Loucy (cell line): Measurements from ENCODE around the gene ITPKB.
"Not testable (repeated sequence)": the region's sequence is repeated elsewhere in the genome, so short reads cannot be mapped to it uniquely, and the experiment has no call there.

Source experiments
- H2AFZ ChIP-seq: fragments of 200-600 bp; sonication (generic); 2 replicates; pipeline ENCODE4 v1.6.0; 2016; ENCODE audit warnings: antibody characterized with exemption, mild to moderate bottlenecking, low read length, moderate library complexity
- H3F3A ChIP-seq: fragments of 200-600 bp; 2 replicates; pipeline ENCODE4 v1.6.0; 2016; ENCODE audit warnings: antibody characterized with exemption, low read depth, mild to moderate bottlenecking
- H3K27me3 ChIP-seq: fragments of 200-600 bp; sonication (generic); 2 replicates; pipeline ENCODE4 v1.6.1; 2014; ENCODE audit warnings: low read length, mild to moderate bottlenecking; ENCODE audit not compliant: insufficient read depth, poor library complexity, severe bottlenecking
- H3K36me3 ChIP-seq: fragments of 200-600 bp; sonication (generic); 2 replicates; pipeline ENCODE4 v1.6.1; 2016; ENCODE audit warnings: low read length; ENCODE audit not compliant: insufficient read depth
- H3K4me1 ChIP-seq: fragments of 200-600 bp; sonication (generic); 2 replicates; pipeline ENCODE4 v1.5.1; 2014; ENCODE audit warnings: low read length, mild to moderate bottlenecking; ENCODE audit not compliant: insufficient read depth, poor library complexity, severe bottlenecking
- H3K4me2 ChIP-seq: fragments of 200-600 bp; sonication (generic); 2 replicates; pipeline ENCODE4 v1.6.0; 2014; ENCODE audit warnings: antibody characterized with exemption, low read length, low read depth, mild to moderate bottlenecking; ENCODE audit not compliant: poor library complexity, severe bottlenecking
- H3K4me3 ChIP-seq: fragments of 200-600 bp; sonication (generic); 2 replicates; pipeline ENCODE4 v1.5.1; 2014; ENCODE audit warnings: low read length, mild to moderate bottlenecking, mixed read lengths; ENCODE audit not compliant: poor library complexity, severe bottlenecking
- H3K79me2 ChIP-seq: fragments of 200-600 bp; sonication (generic); 2 replicates; pipeline ENCODE4 v1.6.1; 2014; ENCODE audit warnings: low read length; ENCODE audit not compliant: insufficient read depth
- H3K9ac ChIP-seq: fragments of 200-600 bp; sonication (generic); 2 replicates; pipeline ENCODE4 v1.6.0; 2014; ENCODE audit warnings: mild to moderate bottlenecking, low read depth, low read length, moderate library complexity; ENCODE audit not compliant: poor library complexity, severe bottlenecking
- H3K9me2 ChIP-seq: fragments of 200-600 bp; sonication (generic); replicated peaks from 2 replicates; pipeline ENCODE4 v1.6.1; 2016; ENCODE audit warnings: low read depth, low read length, mixed read lengths
- H3K9me3 ChIP-seq: fragments of 200-600 bp; sonication (generic); 2 replicates; pipeline ENCODE4 v1.6.1; 2014; ENCODE audit warnings: mild to moderate bottlenecking, antibody characterized with exemption, low read length, low read depth; ENCODE audit not compliant: insufficient read depth
- H4K20me1 ChIP-seq: fragments of 200-600 bp; sonication (generic); 2 replicates; pipeline ENCODE4 v1.6.0; 2014; ENCODE audit warnings: antibody characterized with exemption, low read length, mild to moderate bottlenecking; ENCODE audit not compliant: insufficient read depth, poor library complexity, severe bottlenecking
- CTCF ChIP-seq: fragments of 200-600 bp; sonication (generic); conservative IDR thresholded peaks from 2 replicates; pipeline ENCODE4 v1.5.1; 2014; ENCODE audit warnings: mild to moderate bottlenecking, antibody characterized with exemption, low read length
- EZH2phosphoT487 ChIP-seq: fragments of 200-600 bp; IDR thresholded peaks from 2 replicates; pipeline ENCODE4 v1.6.1; 2018; ENCODE audit warnings: antibody characterized with exemption, mild to moderate bottlenecking, moderate library complexity, borderline replicate concordance

ITPKB gene

GRCh38 chr1:226722240-226722900 is 16.7 kb downstream of the ITPKB start:
- H3K27me3 ChIP-seq, result no peaks in the 10 kb centered on the region
- peaks cover 98% of the 10 kb centered on the region for H3K79me2 ChIP-seq
- peaks cover 55% of the 10 kb centered on the region for H4K20me1 ChIP-seq
- TF ChIP-seq EZH2phosphoT487, result no peak
- no peak for TF ChIP-seq CTCF
- peaks cover 62% of the 10 kb centered on the region for H3K4me1 ChIP-seq
- no peaks in the 10 kb centered on the region for H3K9me3 ChIP-seq
- no peak overlapping the region for H3K4me3 ChIP-seq
- H2AFZ ChIP-seq, result no peak overlapping the region
- H3F3A ChIP-seq, result 0 out of 2 replicates have a peak, but pooled peaks cover 4% of the 10 kb centered on the region
- H3K36me3 ChIP-seq, result peaks cover 35% of the 10 kb centered on the region; the same call in 1 of the 2 replicates
- H3K9me2 ChIP-seq, result no peaks in the 10 kb centered on the region
- H3K9ac ChIP-seq, result peak overlapping the region; percentile 58
- H3K4me2 ChIP-seq, result peak overlapping the region; percentile 78

GRCh38 chr1:226720574-226720973 is 18.5 kb downstream of the ITPKB start:
- not testable (repeated sequence) for H3K27me3 ChIP-seq, H3K9ac ChIP-seq, H2AFZ ChIP-seq, H3K4me3 ChIP-seq, H3K9me3 ChIP-seq, H3F3A ChIP-seq, H3K9me2 ChIP-seq
- peaks cover 32% of the 10 kb centered on the region; the same call in 1 of the 2 replicates for H3K36me3 ChIP-seq
- peaks cover 49% of the 10 kb centered on the region for H3K4me1 ChIP-seq
- peaks cover 42% of the 10 kb centered on the region for H4K20me1 ChIP-seq
- peaks cover 98% of the 10 kb centered on the region for H3K79me2 ChIP-seq
- peak overlapping the region; percentile 48 for H3K4me2 ChIP-seq

- no peaks in the 10 kb centered on the region for H3K9me3 ChIP-seq
- peaks cover 34% of the 10 kb centered on the region for H4K20me1 ChIP-seq
- no peak for TF ChIP-seq EZH2phosphoT487
- no peak for TF ChIP-seq CTCF
- peaks cover 98% of the 10 kb centered on the region for H3K79me2 ChIP-seq
- no peaks in the 10 kb centered on the region for H3F3A ChIP-seq
- H3K36me3 ChIP-seq, result peaks cover 28% of the 10 kb centered on the region; the same call in 1 of the 2 replicates
- peak overlapping the region; percentile 48 for H3K4me2 ChIP-seq
- no peaks in the 10 kb centered on the region for H3K9me2 ChIP-seq
- no peaks in the 10 kb centered on the region for H3K27me3 ChIP-seq
- no peak overlapping the region for H2AFZ ChIP-seq
- peaks cover 45% of the 10 kb centered on the region for H3K4me1 ChIP-seq
- H3K4me3 ChIP-seq, result no peak overlapping the region
- H3K9ac ChIP-seq, result no peak overlapping the region
Observed at GRCh38 chr1:226719596-226720387, 19.3 kb downstream of the ITPKB start.
